GM21515 (cell line): ENCODE data around the gene SERPINB13.
"Not testable (repeated sequence)": the region's sequence is repeated elsewhere in the genome, so short reads cannot be mapped to it uniquely, and the experiment has no call there.

Source experiments
- ATAC-seq: cut with Tn5 transposase; IDR thresholded peaks from one replicate; pipeline ENCODE4 v1.9.1; 2021; ENCODE audit not compliant: unreplicated experiment

SERPINB13 gene

GRCh38 chr18:63588909-63589308, 1.8 kb downstream of the SERPINB13 start:
- no peak for ATAC-seq

GRCh38 chr18:63590373-63590772, 3.2 kb downstream of the SERPINB13 start:
- ATAC-seq = no peak

- ATAC-seq = no peak
These were observed 4.0 kb downstream of the SERPINB13 start for GRCh38 chr18:63590966-63591695.

GRCh38 chr18:63591725-63592124, 4.6 kb downstream of the SERPINB13 start:
- ATAC-seq = no peak

GRCh38 chr18:63592471-63592870, 5.3 kb downstream of the SERPINB13 start:
- ATAC-seq = no peak

GRCh38 chr18:63596964-63597363, 9.8 kb downstream of the SERPINB13 start:
- ATAC-seq = no peak

GRCh38 chr18:63603355-63603754, 16.2 kb downstream of the SERPINB13 start:
- ATAC-seq = no peak

GRCh38 chr18:63603772-63604171, 16.6 kb downstream of the SERPINB13 start:
- ATAC-seq = peak; percentile 95

GRCh38 chr18:63604791-63605567, 17.8 kb downstream of the SERPINB13 start:
- no peak for ATAC-seq

- ATAC-seq = no peak
These were observed 19.4 kb downstream of the SERPINB13 start for GRCh38 chr18:63606526-63606925.

GRCh38 chr18:63613420-63613819, 26.3 kb downstream of the SERPINB13 start:
- ATAC-seq = no peak

GRCh38 chr18:63617049-63617914, 30.1 kb downstream of the SERPINB13 start:
- peak; percentile 77 for ATAC-seq

GRCh38 chr18:63617915-63618234, 30.7 kb downstream of the SERPINB13 start:
- ATAC-seq = peak; percentile 17

GRCh38 chr18:63619661-63620060, 32.5 kb downstream of the SERPINB13 start:
- no peak for ATAC-seq

- no peak for ATAC-seq
These were observed 37.7 kb downstream of the SERPINB13 start for GRCh38 chr18:63624863-63625262.

- no peak for ATAC-seq
These were observed 39.3 kb downstream of the SERPINB13 start for GRCh38 chr18:63626431-63626830.

GRCh38 chr18:63627819-63628218, 40.7 kb downstream of the SERPINB13 start:
- ATAC-seq = no peak

GRCh38 chr18:63637703-63638102, 50.6 kb downstream of the SERPINB13 start:
- no peak for ATAC-seq

GRCh38 chr18:63641157-63641680, 54.1 kb downstream of the SERPINB13 start:
- not testable (repeated sequence) for ATAC-seq

GRCh38 chr18:63642668-63643356, 55.7 kb downstream of the SERPINB13 start:
- ATAC-seq = not testable (repeated sequence)

GRCh38 chr18:63644142-63644541, 57.0 kb downstream of the SERPINB13 start, which contains the start of gene SERPINB4:
SERPINB4 (minus strand) TSS chr18:63644256; CDS start chr18:63643577, 679 bp downstream.
- not testable (repeated sequence) for ATAC-seq
